ENCODE data around the gene S100A2. TPM values are rescaled to one million over a fixed set of nuclear protein-coding genes. Genes with fewer than 3 reads are reported as not detected.
"Not testable (repeated sequence)": the region's sequence is repeated elsewhere in the genome, so short reads cannot be mapped to it uniquely, and the experiment has no call there.

Gene S100A2
- polyA plus RNA-seq, 1 donor from 2014 or later, result not detected

DNA sequence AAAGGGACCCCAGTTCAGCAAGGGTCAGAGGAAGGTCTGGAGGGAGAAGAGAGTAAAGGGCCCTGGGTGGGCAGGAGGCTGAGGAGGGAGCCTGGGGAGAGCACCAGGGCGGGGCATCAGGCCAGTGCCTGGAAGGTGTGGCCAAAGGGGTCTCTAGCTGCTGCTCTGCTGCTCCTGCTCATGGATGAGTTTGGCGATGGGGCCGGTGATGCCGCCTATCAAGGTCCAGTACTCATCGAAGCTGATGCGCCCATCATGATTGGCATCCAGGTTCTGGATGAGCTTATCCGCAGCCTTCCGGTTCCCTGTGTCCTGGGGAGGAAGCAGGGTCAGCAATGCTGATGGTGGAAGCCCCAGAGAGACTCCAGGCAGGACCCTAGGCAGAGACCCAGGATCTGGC, 41.7 kb upstream of the S100A2 start:
- H3K36me3 Mint-ChIP-seq, result peaks cover 2% of the 10 kb centered on the region
- no peak overlapping the region for H3K27ac Mint-ChIP-seq
- H3K9me3 Mint-ChIP-seq, result no peaks in the 10 kb centered on the region
- H3K4me1 Mint-ChIP-seq, result peaks cover 5 to 20% (median 5%) of the 10 kb centered on the region in 3 donors
- H3K4me3 Mint-ChIP-seq, result no peak overlapping the region
- H3K27me3 Mint-ChIP-seq, result peaks cover 2% of the 10 kb centered on the region

GRCh38 chr1:153606194-153606593, 40.5 kb upstream of the S100A2 start:
- Mint-ChIP-seq H3K27me3 (no peaks in the 10 kb centered on the region), H3K36me3 (peaks cover 2% of the 10 kb centered on the region), H3K4me1 (peaks cover 5 to 20% (median 6%) of the 10 kb centered on the region in 3 donors), H3K27ac (no peak overlapping the region), H3K9me3 (no peaks in the 10 kb centered on the region), H3K4me3 (peak overlapping the region in 1 of 4 donors; percentile 63)

DNA sequence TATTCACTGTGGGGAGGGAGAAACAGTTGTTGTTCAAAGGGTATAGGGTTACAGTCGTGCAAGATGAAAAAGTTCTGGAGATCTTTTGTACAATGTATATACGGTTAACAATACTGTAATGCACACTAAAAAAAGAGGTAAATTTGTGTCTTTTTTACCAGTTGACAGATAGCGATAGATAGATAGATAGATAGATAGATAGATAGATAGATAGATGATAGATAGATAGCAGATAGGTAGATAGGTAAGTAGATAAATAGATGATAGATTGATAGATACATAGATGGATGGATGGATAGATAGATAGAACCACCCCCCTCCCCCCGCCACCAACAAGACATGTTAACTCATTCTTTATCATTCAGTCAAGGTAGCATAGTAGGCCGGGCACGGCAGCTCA, 37.1 kb upstream of the S100A2 start:
- H3K4me3 Mint-ChIP-seq, result no peak overlapping the region
- H3K4me1 Mint-ChIP-seq, result peaks cover 18 to 25% (median 19%) of the 10 kb centered on the region in 3 donors
- no peaks in the 10 kb centered on the region for H3K9me3 Mint-ChIP-seq
- H3K27me3 Mint-ChIP-seq, result no peaks in the 10 kb centered on the region
- no peaks in the 10 kb centered on the region for H3K36me3 Mint-ChIP-seq
- H3K27ac Mint-ChIP-seq, result no peak overlapping the region

GRCh38 chr1:153599847-153600246, 34.2 kb upstream of the S100A2 start:
- peaks cover 19 to 27% (median 23%) of the 10 kb centered on the region in 3 donors for H3K4me1 Mint-ChIP-seq
- no peaks in the 10 kb centered on the region for H3K36me3 Mint-ChIP-seq
- no peaks in the 10 kb centered on the region for H3K9me3 Mint-ChIP-seq
- no peaks in the 10 kb centered on the region for H3K27me3 Mint-ChIP-seq
- H3K4me3 Mint-ChIP-seq, result peak overlapping the region in 1 of 4 donors; percentile 53
- H3K27ac Mint-ChIP-seq, result peak overlapping the region in 2 of 3 donors; percentile 40 to 55

DNA sequence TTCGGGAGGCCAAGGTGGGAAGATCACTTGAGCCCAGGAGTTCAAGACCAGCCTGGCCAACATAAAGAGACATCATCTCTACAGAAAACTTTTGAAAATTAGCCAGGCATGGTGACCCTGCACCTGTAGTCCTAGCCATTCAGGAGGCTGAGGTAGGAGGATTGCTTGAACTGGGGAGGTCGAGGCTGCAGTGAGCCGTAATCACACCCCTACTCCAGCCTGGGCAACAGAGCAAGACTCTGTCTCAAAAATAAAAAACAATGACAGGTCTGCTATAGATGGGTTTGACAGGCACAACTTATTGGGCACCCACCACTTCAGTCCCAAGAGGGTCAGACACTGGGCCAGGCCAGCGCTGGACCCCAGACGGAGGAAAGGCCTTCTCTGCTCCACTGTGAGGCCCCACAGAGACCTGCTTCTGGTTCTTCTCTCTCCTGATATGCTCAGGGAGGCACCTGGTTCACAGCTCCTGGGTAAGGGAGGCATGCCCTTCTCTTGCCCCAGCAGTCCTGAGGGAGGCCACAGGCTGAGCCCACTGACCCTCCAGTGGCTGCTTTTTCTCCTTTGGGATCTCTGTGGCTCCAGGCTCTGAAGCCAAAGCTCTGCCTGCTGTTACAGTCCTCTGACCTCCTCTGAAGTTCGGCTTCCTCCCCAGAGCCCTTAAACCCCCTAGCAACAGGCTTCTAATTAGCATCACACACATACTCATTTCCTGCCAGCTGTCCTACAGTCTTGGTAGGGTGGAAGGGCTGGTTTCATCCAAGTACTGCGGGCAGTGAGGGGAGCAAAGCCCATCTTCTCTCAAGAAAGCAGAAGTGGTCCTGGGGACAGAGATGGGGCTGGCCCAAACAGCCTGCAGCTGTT, 32.9 kb upstream of the S100A2 start:
- Mint-ChIP-seq H3K36me3 (no peaks in the 10 kb centered on the region), H3K4me1 (peaks cover 9 to 25% (median 23%) of the 10 kb centered on the region in 3 donors), H3K9me3 (no peaks in the 10 kb centered on the region), H3K4me3 (peak overlapping the region; percentile 18 to 80 (median 47)), H3K27ac (peak overlapping the region; percentile 72 to 97 (median 95)), H3K27me3 (no peaks in the 10 kb centered on the region)

DNA sequence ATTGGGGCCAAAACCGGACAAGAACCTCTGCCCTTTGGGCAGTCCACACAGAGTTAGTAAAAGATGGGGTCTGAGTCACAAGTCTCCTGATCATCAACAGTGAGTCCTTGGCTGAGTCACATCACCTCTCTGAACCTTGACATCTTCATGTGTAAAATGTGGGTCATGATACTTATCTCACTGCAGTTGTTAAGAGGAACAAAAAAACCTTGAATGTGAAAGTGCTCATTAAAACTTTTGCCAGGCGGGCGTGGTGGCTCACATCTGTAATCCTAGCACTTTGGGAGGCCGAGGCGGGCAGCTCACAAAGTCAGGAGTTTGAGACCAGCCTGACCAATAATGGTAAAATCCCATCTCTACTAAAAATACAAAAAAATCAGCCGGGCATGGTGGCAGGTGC, 31.6 kb upstream of the S100A2 start:
- Mint-ChIP-seq H3K36me3 (no peaks in the 10 kb centered on the region), H3K9me3 (no peaks in the 10 kb centered on the region), H3K27ac (peak overlapping the region; percentile 72 to 97 (median 95)), H3K4me1 (peaks cover 5 to 25% (median 20%) of the 10 kb centered on the region in 3 donors), H3K27me3 (no peaks in the 10 kb centered on the region), H3K4me3 (peak overlapping the region in 1 of 4 donors; percentile 65)

- Mint-ChIP-seq H3K9me3 (no peaks in the 10 kb centered on the region), H3K27me3 (no peaks in the 10 kb centered on the region), H3K27ac (no peak overlapping the region), H3K36me3 (peaks cover under 1% of the 10 kb centered on the region), H3K4me1 (peaks cover 0 to 10% (median 7%) of the 10 kb centered on the region in 3 donors), H3K4me3 (peak overlapping the region in 1 of 4 donors; percentile 43)
Observed at GRCh38 chr1:153592748-153593147, 27.1 kb upstream of the S100A2 start.

DNA sequence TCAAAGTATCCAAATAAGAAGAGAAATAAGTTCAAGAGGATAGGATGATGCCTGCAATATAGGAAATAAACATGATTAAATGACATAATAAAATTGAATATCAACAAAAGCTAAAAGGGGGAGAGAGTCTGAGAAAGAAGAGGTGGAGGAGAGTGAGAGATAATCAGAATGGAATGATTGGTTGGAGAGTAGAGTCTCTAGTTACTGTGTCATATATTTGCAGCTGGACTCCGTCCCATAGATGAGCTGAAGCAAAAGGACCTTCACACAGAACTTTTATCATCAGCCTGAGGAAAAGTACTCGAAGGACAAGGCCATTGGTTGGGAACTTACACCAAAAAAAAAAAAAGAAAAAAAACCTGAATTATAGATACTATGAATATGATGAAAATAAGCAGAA, 22.8 kb upstream of the S100A2 start:
- Mint-ChIP-seq H3K36me3 (peaks cover 1% of the 10 kb centered on the region), H3K4me3 (no peak overlapping the region), H3K27me3 (no peaks in the 10 kb centered on the region), H3K4me1 (no peaks in the 10 kb centered on the region), H3K9me3 (no peaks in the 10 kb centered on the region), H3K27ac (no peak overlapping the region)

GRCh38 chr1:153588033-153588432, 22.4 kb upstream of the S100A2 start:
- H3K9me3 Mint-ChIP-seq, H3K36me3 Mint-ChIP-seq, H3K4me1 Mint-ChIP-seq, H3K4me3 Mint-ChIP-seq, H3K27me3 Mint-ChIP-seq, H3K27ac Mint-ChIP-seq: not testable (repeated sequence)

- Mint-ChIP-seq H3K4me1 (no peaks in the 10 kb centered on the region), H3K27me3 (no peaks in the 10 kb centered on the region), H3K9me3 (no peaks in the 10 kb centered on the region), H3K36me3 (peaks cover 1% of the 10 kb centered on the region), H3K4me3 (no peak overlapping the region), H3K27ac (no peak overlapping the region)
Observed at GRCh38 chr1:153587314-153587713, 21.7 kb upstream of the S100A2 start.

DNA sequence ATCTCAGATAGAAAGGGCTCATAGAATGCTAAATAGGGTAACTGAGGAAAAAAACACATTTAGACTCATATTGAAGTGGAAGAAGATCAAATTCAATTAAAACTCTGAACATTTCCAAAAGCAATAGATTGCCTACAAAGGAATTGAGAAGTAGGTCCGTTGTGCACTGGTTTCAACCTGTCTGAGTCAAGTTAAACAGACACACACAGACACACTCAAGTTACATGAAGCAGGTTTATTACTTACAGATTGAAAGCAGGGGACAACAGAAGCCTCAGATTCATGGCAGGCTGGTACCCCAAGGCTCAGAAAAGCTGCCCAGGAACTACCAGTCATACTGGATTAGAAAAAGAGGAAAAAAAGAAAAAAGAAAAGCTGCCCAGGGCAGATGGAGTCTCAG, 20.7 kb upstream of the S100A2 start:
- Mint-ChIP-seq H3K4me1 (no peaks in the 10 kb centered on the region), H3K4me3 (no peak overlapping the region), H3K27me3 (no peaks in the 10 kb centered on the region), H3K36me3 (peaks cover 1% of the 10 kb centered on the region), H3K27ac (no peak overlapping the region), H3K9me3 (no peaks in the 10 kb centered on the region)

DNA sequence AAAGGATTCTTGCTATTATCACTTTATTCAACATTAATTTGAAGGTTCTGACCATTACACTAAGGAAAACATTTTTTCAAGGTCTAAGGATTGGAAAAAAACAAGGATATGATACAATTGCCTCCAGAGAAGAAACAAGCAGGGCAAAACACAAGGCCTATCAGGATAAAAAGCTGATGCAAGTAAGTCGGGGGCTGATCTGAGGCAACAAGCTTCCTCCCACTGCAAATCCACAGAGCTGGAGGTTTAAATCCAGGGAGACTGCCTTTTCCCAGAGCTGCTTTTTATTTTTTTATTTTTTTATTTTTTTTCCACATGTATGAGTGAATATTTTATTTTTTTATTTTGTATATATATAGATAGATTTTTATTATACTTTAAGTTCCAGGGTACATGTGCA, 19.4 kb upstream of the S100A2 start:
- peaks cover 1% of the 10 kb centered on the region for H3K36me3 Mint-ChIP-seq
- H3K4me1 Mint-ChIP-seq, result no peaks in the 10 kb centered on the region
- no peak overlapping the region for H3K4me3 Mint-ChIP-seq
- H3K9me3 Mint-ChIP-seq, result no peaks in the 10 kb centered on the region
- no peaks in the 10 kb centered on the region for H3K27me3 Mint-ChIP-seq
- no peak overlapping the region for H3K27ac Mint-ChIP-seq

DNA sequence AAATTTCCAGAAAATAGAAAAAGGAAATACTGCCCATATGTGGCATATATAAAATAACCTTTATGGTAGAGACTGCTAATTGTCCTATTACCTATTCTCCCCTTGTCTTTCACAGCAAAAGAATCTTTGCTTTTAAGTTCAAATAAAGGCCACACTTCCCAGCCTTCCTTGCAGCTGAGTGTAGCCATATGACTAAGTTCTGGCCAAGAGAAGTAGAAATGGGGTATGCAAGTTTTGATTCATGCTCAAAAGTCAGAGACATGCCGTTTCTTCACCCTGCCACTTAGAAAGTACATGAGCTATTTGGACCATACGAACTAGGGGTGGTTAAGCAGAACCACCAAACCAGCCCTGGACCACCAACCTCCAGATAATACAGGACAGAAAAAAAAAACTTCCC, 18.3 kb upstream of the S100A2 start:
- no peak overlapping the region for H3K27ac Mint-ChIP-seq
- H3K4me3 Mint-ChIP-seq, result no peak overlapping the region
- peaks cover 1% of the 10 kb centered on the region for H3K36me3 Mint-ChIP-seq
- H3K9me3 Mint-ChIP-seq, result no peaks in the 10 kb centered on the region
- no peaks in the 10 kb centered on the region for H3K27me3 Mint-ChIP-seq
- H3K4me1 Mint-ChIP-seq, result no peaks in the 10 kb centered on the region

GRCh38 chr1:153583514-153583913, 17.9 kb upstream of the S100A2 start:
- H3K27ac Mint-ChIP-seq, H3K27me3 Mint-ChIP-seq, H3K36me3 Mint-ChIP-seq, H3K9me3 Mint-ChIP-seq, H3K4me1 Mint-ChIP-seq, H3K4me3 Mint-ChIP-seq: not testable (repeated sequence)

GRCh38 chr1:153582836-153583235, 17.2 kb upstream of the S100A2 start:
- H3K27me3 Mint-ChIP-seq, H3K4me3 Mint-ChIP-seq, H3K27ac Mint-ChIP-seq, H3K4me1 Mint-ChIP-seq, H3K36me3 Mint-ChIP-seq, H3K9me3 Mint-ChIP-seq: not testable (repeated sequence)

DNA sequence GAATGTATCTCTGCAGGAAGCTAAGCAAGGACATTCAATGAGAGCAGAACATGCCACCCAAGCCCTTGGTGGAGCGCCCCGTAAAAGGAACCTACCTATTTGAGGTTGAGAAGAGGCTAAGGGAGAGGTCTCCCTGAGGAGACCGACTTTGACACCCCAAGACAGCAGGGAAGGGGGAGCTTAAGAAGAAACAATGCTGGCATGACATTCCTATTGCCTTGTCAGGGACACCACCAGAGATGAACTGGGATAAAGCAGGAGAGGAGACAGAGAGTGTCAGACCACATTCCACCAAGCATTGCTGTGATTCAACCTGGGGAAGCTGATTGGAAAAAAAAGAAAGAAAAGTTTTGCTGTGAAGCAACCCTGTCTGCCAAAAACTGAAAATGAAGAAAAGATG, 13.3 kb upstream of the S100A2 start:
- Mint-ChIP-seq H3K27me3 (peaks cover 12% of the 10 kb centered on the region), H3K27ac (no peak overlapping the region), H3K4me1 (peaks cover 0 to 3% (median 0%) of the 10 kb centered on the region in 3 donors), H3K9me3 (no peaks in the 10 kb centered on the region), H3K36me3 (no peaks in the 10 kb centered on the region), H3K4me3 (no peak overlapping the region)

All from IgD-negative memory B cell (primary cell).